H1 (cell line): Measurements from ENCODE around the gene DENND4A. TPM values are rescaled to one million over a fixed set of nuclear protein-coding genes. Genes with fewer than 3 reads are reported as not detected.

ENCODE experiments used
- CTCF ChIA-PET: fragments of 300-600 bp; sonication (Branson Sonifier 250); formaldehyde crosslinking; loops from one replicate; lab custom pipeline; 2021; ENCODE audit not compliant: partially characterized antibody; lab: Charles Lee
- POLR2A ChIA-PET: fragments of 300-600 bp; sonication (Branson Sonifier 250); formaldehyde crosslinking; loops from one replicate; lab custom pipeline; 2021; ENCODE audit warnings: inconsistent platforms; ENCODE audit not compliant: partially characterized antibody; lab: Charles Lee
- DNase-seq, 2 experiments: peaks; one replicate each; pipeline versions ENCODE4 v3.0.0 to v3.0.0-alpha.2; 2010 to 2022; ENCODE audit warnings: low spot score in 2 of 2, low read depth in 1 of 2, mixed read lengths in 1 of 2
- FAIRE-seq: peaks from 2 replicates; lab custom pipeline; 2011; peaks lifted over from hg19 to GRCh38; lab: Jason Lieb, UNC
- H2AFZ ChIP-seq: 2 replicates; pipeline ENCODE4 v1.8.1; 2012; ENCODE audit warnings: low read length, inconsistent platforms
- H2AK5ac ChIP-seq: 2 replicates; pipeline ENCODE4 v1.6.1; 2013; ENCODE audit warnings: low read depth, low read length
- H2BK120ac ChIP-seq: replicated peaks from 2 replicates; pipeline ENCODE3; 2013; ENCODE audit warnings: low read depth, low read length, inconsistent platforms
- H2BK12ac ChIP-seq: 2 replicates; pipeline ENCODE4 v1.6.1; 2013; ENCODE audit warnings: low read depth, low read length
- H2BK15ac ChIP-seq: 2 replicates; pipeline ENCODE4 v1.6.1; 2013; ENCODE audit warnings: low read length
- H2BK20ac ChIP-seq: 2 replicates; pipeline ENCODE4 v1.6.1; 2013; ENCODE audit warnings: low read length
- H2BK5ac ChIP-seq: 2 replicates; pipeline ENCODE4 v1.6.1; 2013; ENCODE audit warnings: low read depth, low read length
- H3K14ac ChIP-seq: 2 replicates; pipeline ENCODE4 v1.6.1; 2013; ENCODE audit warnings: inconsistent platforms; ENCODE audit not compliant: insufficient read length
- H3K18ac ChIP-seq: 2 replicates; pipeline ENCODE4 v1.6.1; 2013; ENCODE audit warnings: low read length; ENCODE audit errors: extremely low read depth
- H3K23ac ChIP-seq: 2 replicates; pipeline ENCODE4 v1.6.1; 2013; ENCODE audit warnings: inconsistent platforms; ENCODE audit not compliant: insufficient read length
- H3K23me2 ChIP-seq: 2 replicates; pipeline ENCODE4 v1.6.1; 2013; ENCODE audit warnings: low read depth, low read length
- H3K27ac ChIP-seq: 2 replicates; pipeline ENCODE4 v1.6.1; 2011; ENCODE audit warnings: low read depth, low read length, inconsistent platforms
- H3K27me3 ChIP-seq, 4 experiments: replicated peaks in 1 of 4; 1 replicate in 1 of 4; 2 replicates in 3 of 4; pipeline versions ENCODE4 v1.6.1 to v1.8.1; 2011 to 2013; ENCODE audit warnings: low read length in 3 of 4, mild to moderate bottlenecking in 3 of 4, inconsistent platforms in 2 of 4, mixed read lengths in 2 of 4, moderate library complexity in 1 of 4; ENCODE audit not compliant: control insufficient read depth in 3 of 4, insufficient read depth in 3 of 4; ENCODE audit errors: extremely low read depth in 1 of 4
- H3K36me3 ChIP-seq, 4 experiments: 2 replicates each; pipeline versions ENCODE4 v1.6.1 to v1.8.1; 2011 to 2013; ENCODE audit warnings: mild to moderate bottlenecking in 4 of 4, low read length in 3 of 4, moderate library complexity in 2 of 4, control low read depth in 1 of 4, inconsistent platforms in 1 of 4; ENCODE audit not compliant: insufficient read depth in 4 of 4, control insufficient read depth in 2 of 4
- H3K4ac ChIP-seq: replicated peaks from 2 replicates; pipeline ENCODE3; 2013; ENCODE audit warnings: low read length, low read depth, mixed read lengths, inconsistent platforms; ENCODE audit not compliant: insufficient read length
- H3K4me1 ChIP-seq, 4 experiments: replicated peaks in 1 of 4; 1 replicate in 1 of 4; 2 replicates in 3 of 4; pipeline versions ENCODE4 v1.6.1 to v1.8.1; 2011 to 2013; ENCODE audit warnings: low read length in 3 of 4, inconsistent platforms in 2 of 4, mixed read lengths in 1 of 4; ENCODE audit not compliant: insufficient read depth in 4 of 4, control insufficient read depth in 3 of 4
- H3K4me2 ChIP-seq, 2 experiments: 2 replicates each; pipeline versions ENCODE4 v1.6.1 to v1.8.1; 2011 to 2013; ENCODE audit warnings: low read depth in 2 of 2, low read length in 2 of 2, control low read depth in 1 of 2, inconsistent platforms in 1 of 2, mild to moderate bottlenecking in 1 of 2; ENCODE audit not compliant: insufficient read depth in 1 of 2
- H3K4me3 ChIP-seq, 4 experiments: fragments of 200-600, 300-600 bp in 1 of 4; sonication (generic), shearing (Covaris generic), sonication (Bioruptor Twin) in 1 of 4; 2 replicates each; pipeline versions ENCODE4 v1.5.1 to v1.8.1; 2011 to 2016; ENCODE audit warnings: low read length in 4 of 4, low read depth in 3 of 4, control low read depth in 2 of 4, inconsistent platforms in 2 of 4, mild to moderate bottlenecking in 2 of 4, mixed read lengths in 1 of 4, moderate library complexity in 1 of 4; ENCODE audit not compliant: insufficient read depth in 2 of 4; ENCODE audit errors: extremely low read depth in 1 of 4
- H3K56ac ChIP-seq: replicated peaks from 2 replicates; pipeline ENCODE3; 2013; ENCODE audit warnings: low read depth, mild to moderate bottlenecking, mixed read lengths, low read length, inconsistent platforms; ENCODE audit not compliant: insufficient read length
- H3K79me1 ChIP-seq: 2 replicates; pipeline ENCODE4 v1.6.1; 2013; ENCODE audit warnings: low read depth, low read length, control low read depth
- H3K79me2 ChIP-seq, 2 experiments: 2 replicates each; pipeline versions ENCODE4 v1.6.1 to v1.8.1; 2012 to 2013; ENCODE audit warnings: low read length in 2 of 2, mild to moderate bottlenecking in 2 of 2, inconsistent platforms in 1 of 2; ENCODE audit not compliant: insufficient read depth in 2 of 2, control insufficient read depth in 1 of 2
- H3K9ac ChIP-seq, 4 experiments: replicated peaks in 1 of 4; 1 replicate in 1 of 4; 2 replicates in 3 of 4; pipeline versions ENCODE4 v1.6.1 to v1.8.1; 2011 to 2013; ENCODE audit warnings: low read depth in 3 of 4, low read length in 3 of 4, control low read depth in 2 of 4, mild to moderate bottlenecking in 2 of 4, moderate library complexity in 2 of 4, inconsistent platforms in 1 of 4; ENCODE audit errors: extremely low read depth in 1 of 4
- H3K9me3 ChIP-seq, 2 experiments: 2 replicates each; pipeline versions ENCODE4 v1.6.1 to v1.8.1; 2012 to 2013; ENCODE audit warnings: mild to moderate bottlenecking in 2 of 2, moderate library complexity in 2 of 2, control low read depth in 1 of 2, inconsistent platforms in 1 of 2, low read depth in 1 of 2, low read length in 1 of 2, mixed read lengths in 1 of 2; ENCODE audit not compliant: insufficient read depth in 2 of 2
- H4K20me1 ChIP-seq, 2 experiments: replicated peaks in 1 of 2; 2 replicates each; pipeline versions ENCODE3 to v1.8.1; 2011 to 2013; ENCODE audit warnings: inconsistent platforms in 2 of 2, low read length in 2 of 2, mild to moderate bottlenecking in 1 of 2; ENCODE audit not compliant: insufficient read depth in 2 of 2, control insufficient read depth in 1 of 2
- H4K5ac ChIP-seq: 2 replicates; pipeline ENCODE4 v1.6.1; 2013; ENCODE audit warnings: low read length, low read depth, mixed read lengths, inconsistent platforms; ENCODE audit not compliant: insufficient read length
- H4K8ac ChIP-seq: 2 replicates; pipeline ENCODE4 v1.8.0; 2013; ENCODE audit warnings: mild to moderate bottlenecking, moderate library complexity, low read length, inconsistent platforms; ENCODE audit not compliant: insufficient read depth; ENCODE audit errors: extremely low read depth
- H4K91ac ChIP-seq: replicated peaks from 2 replicates; pipeline ENCODE3; 2013; ENCODE audit warnings: low read length, mixed read lengths, inconsistent platforms; ENCODE audit not compliant: insufficient read length
- CTCF ChIP-seq, 3 experiments: IDR thresholded peaks; 1 replicate in 2 of 3; 2 replicates in 1 of 3; pipeline versions ENCODE4 v1.5.1 to v1.6.1; 2011; ENCODE audit warnings: low read length in 3 of 3, mild to moderate bottlenecking in 3 of 3, inconsistent platforms in 2 of 3, low read depth in 1 of 3, moderate library complexity in 1 of 3; ENCODE audit not compliant: insufficient read depth in 1 of 3; ENCODE audit errors: control extremely low read depth in 1 of 3
- GTF2F1 ChIP-seq: IDR thresholded peaks from 2 replicates; pipeline ENCODE4 v1.6.1; 2012; ENCODE audit warnings: low read depth, low read length, improper control_type of control experiment, borderline replicate concordance
- WGBS, 2 experiments: shearing (Covaris generic) in 1 of 2; methylation state at CpG; one replicate each; pipeline versions ENCODE4 v1.1.6 to v1.1.7; 2013 to 2015; ENCODE audit warnings: low lambda C conversion rate in 2 of 2, mixed read lengths in 2 of 2, inconsistent platforms in 1 of 2, low coverage in 1 of 2, missing lambda C conversion rate in 1 of 2; ENCODE audit not compliant: insufficient replicate concordance in 2 of 2, insufficient coverage in 1 of 2, insufficient read length in 1 of 2; ENCODE audit errors: extremely low coverage in 1 of 2, missing lambda C conversion rate in 1 of 2; 5-methylcytosine and 5-hydroxymethylcytosine counted together
- polyA plus RNA-seq, 7 experiments: library from polyadenylated mRNA; depleted of rRNA in 3 of 7; stranded (reverse) in 5 of 7; unstranded in 2 of 7; fragments of >200 nt in 5 of 7; fragments of 200-250 nt in 2 of 7; gene quantifications; 1 replicate in 5 of 7; 2 replicates in 1 of 7; 4 replicates in 1 of 7; pipeline versions ENCODE4 v1.2.1 to v1.2.3, GENCODE V29; 2011 to 2013; ENCODE audit warnings: missing spikeins in 2 of 7, mixed read lengths in 2 of 7
- total RNA-seq: library from RNA; stranded (reverse); fragmentation: NEBNext Ultra II Directional; extraction: Animal tissue kit (Norgen Biotek cat#: 25700); gene quantifications from 2 replicates; pipeline ENCODE4 v1.2.1, GENCODE V29; 2021

Gene DENND4A
- total and polyA plus RNA-seq, 2 of the 8 experiments (the other 6 are each of a cell fraction or from before 2014, with no cell fraction given) = 1.3 to 4.7 TPM

- WGBS, 2 experiments = 88% methylated on average over 6 of the region's 6 CpGs; no CpG with 5 or more reads in 1 of the 2 experiments
- no peak for FAIRE-seq
These were observed 150.2 kb downstream of the DENND4A start for GRCh38 chr15:65641768-65642475.

More at GRCh38 chr15:65641768-65642475, 150.2 kb downstream of the DENND4A start:
- no peaks in the 10 kb centered on the region for H3K9me3 ChIP-seq
- H4K20me1 ChIP-seq = no peaks in the 10 kb centered on the region
- H3K4ac ChIP-seq = no peak overlapping the region
- no peak overlapping the region for H3K18ac ChIP-seq
- no peaks in the 10 kb centered on the region for H3K36me3 ChIP-seq
- H2BK20ac ChIP-seq = no peak overlapping the region
- H3K9ac ChIP-seq = no peak overlapping the region
- H2AFZ ChIP-seq = no peak overlapping the region
- H2AK5ac ChIP-seq = no peak overlapping the region
- TF ChIP-seq CTCF (IDR thresholded peaks at IDR 0.05; ENCODE audit: control extremely low read depth in 1 of 3, insufficient read depth in 1 of 3, low read depth in 1 of 3, low read length in 3 of 3) (peak in 1 of 3 experiments; percentile 8; a peak in 1 of 4 replicates), GTF2F1 (no peak)
- ChIA-PET POLR2A (interaction anchor here (1.3 to 1.7 kb wide), 2 partner anchors 31 to 221 kb away, joined by 3 to 4 read pairs; partner anchors contain the start of gene INTS14), CTCF (interaction anchor here (0.6 to 10.9 kb wide), 12 partner anchors 8 to 215 kb away, joined by 3 to 134 read pairs (median 3); no protein-coding TSS in a partner anchor)
- H3K79me2 ChIP-seq = no peaks in the 10 kb centered on the region
- no peaks in the 10 kb centered on the region for H3K23me2 ChIP-seq
- H2BK5ac ChIP-seq = no peak overlapping the region
- no peak overlapping the region for H4K91ac ChIP-seq
- H3K79me1 ChIP-seq = no peaks in the 10 kb centered on the region
- DNase-seq = no peak
- H4K8ac ChIP-seq = no peak overlapping the region
- no peaks in the 10 kb centered on the region; a peak in 1 of 7 replicates for H3K27me3 ChIP-seq
- H3K27ac ChIP-seq = no peak overlapping the region
- no peak overlapping the region for H2BK120ac ChIP-seq
- H3K23ac ChIP-seq = no peak overlapping the region
- no peak overlapping the region for H3K4me3 ChIP-seq
- no peak overlapping the region for H3K56ac ChIP-seq
- no peak overlapping the region for H3K14ac ChIP-seq
- H2BK12ac ChIP-seq = no peak overlapping the region
- H2BK15ac ChIP-seq = no peak overlapping the region
- peaks cover 0 to 3% (median 0%) of the 10 kb centered on the region in 4 experiments; a peak in 1 of 7 replicates for H3K4me1 ChIP-seq
- H4K5ac ChIP-seq = no peak overlapping the region
- no peak overlapping the region for H3K4me2 ChIP-seq
